ENCODE measurements around the gene SLC38A8.

GRCh38 chr16:84068041-84068440, 25.4 kb upstream of the SLC38A8 start:
- TF ChIP-seq CTCF (IDR thresholded peaks at IDR 0.05; ENCODE audit: low read depth, low read length, missing input control) = no peak
- TF ChIP-seq TAF1 (conservative IDR thresholded peaks at IDR 0.05) = no peak
- TF ChIP-seq RAD21 (IDR thresholded peaks at IDR 0.05) = no peak
- TF ChIP-seq MAX (IDR thresholded peaks at IDR 0.05) = no peak
- no peak for TF ChIP-seq HNF4A (conservative IDR thresholded peaks at IDR 0.05)
- TF ChIP-seq JUND (IDR thresholded peaks at IDR 0.05) = no peak
- TF ChIP-seq SP1 (IDR thresholded peaks at IDR 0.05) = no peak

Data from liver (tissue), 3 donors.